PFSK-1 (cell line): Measurements from ENCODE around the gene DOK4.

Source experiments
- FOXP2 ChIP-seq: optimal IDR thresholded peaks from 2 replicates; pipeline ENCODE3; 2011; ENCODE audit warnings: borderline replicate concordance, control low read depth, inconsistent platforms; ENCODE audit not compliant: insufficient read depth; ENCODE audit errors: extremely low read length, extremely low read depth
- POLR2AphosphoS5 ChIP-seq: IDR thresholded peaks from 2 replicates; pipeline ENCODE4 v1.6.1; 2012; ENCODE audit warnings: low read depth, mild to moderate bottlenecking, control low read depth, low read length, moderate library complexity
- REST ChIP-seq, 2 experiments: IDR thresholded peaks; 2 replicates each; pipeline versions ENCODE4 v1.6.1 to v1.8.0; 2011 to 2012; ENCODE audit warnings: low read depth in 2 of 2, low read length in 2 of 2, control low read depth in 1 of 2, inconsistent platforms in 1 of 2, mild to moderate bottlenecking in 1 of 2, moderate library complexity in 1 of 2; ENCODE audit not compliant: insufficient read depth in 1 of 2
- SIN3A ChIP-seq: IDR thresholded peaks from 2 replicates; pipeline ENCODE4 v1.6.1; 2012; ENCODE audit warnings: mild to moderate bottlenecking, low read length, moderate library complexity, borderline replicate concordance; ENCODE audit not compliant: insufficient read depth
- TAF1 ChIP-seq: IDR thresholded peaks from 2 replicates; pipeline ENCODE4 v1.6.1; 2012; ENCODE audit warnings: low read length, control low read depth, borderline replicate concordance; ENCODE audit not compliant: insufficient read depth

- TF ChIP-seq SIN3A (no peak), TAF1 (no peak), REST (IDR thresholded peaks at IDR 0.05; ENCODE audit: insufficient read depth in 1 of 2, low read depth in 2 of 2, low read length in 2 of 2) (no peak), POLR2AphosphoS5 (no peak), FOXP2 (no peak)
Observed at GRCh38 chr16:57432505-57432904, 53.8 kb downstream of the DOK4 start.
